H1 (cell line): ENCODE results near the gene OR51B4. TPM values are rescaled to one million over a fixed set of nuclear protein-coding genes. Genes with fewer than 3 reads are reported as not detected.

Source experiments
- CTCF ChIA-PET: fragments of 300-600 bp; sonication (Branson Sonifier 250); formaldehyde crosslinking; loops from one replicate; lab custom pipeline; 2021; ENCODE audit not compliant: partially characterized antibody; lab: Charles Lee
- POLR2A ChIA-PET: fragments of 300-600 bp; sonication (Branson Sonifier 250); formaldehyde crosslinking; loops from one replicate; lab custom pipeline; 2021; ENCODE audit warnings: inconsistent platforms; ENCODE audit not compliant: partially characterized antibody; lab: Charles Lee
- DNase-seq, 2 experiments: peaks; one replicate each; pipeline versions ENCODE4 v3.0.0 to v3.0.0-alpha.2; 2010 to 2022; ENCODE audit warnings: low spot score in 2 of 2, low read depth in 1 of 2, mixed read lengths in 1 of 2
- FAIRE-seq: peaks from 2 replicates; lab custom pipeline; 2011; peaks lifted over from hg19 to GRCh38; lab: Jason Lieb, UNC
- H2AFZ ChIP-seq: 2 replicates; pipeline ENCODE4 v1.8.1; 2012; ENCODE audit warnings: low read length, inconsistent platforms
- H2AK5ac ChIP-seq: 2 replicates; pipeline ENCODE4 v1.6.1; 2013; ENCODE audit warnings: low read depth, low read length
- H2BK120ac ChIP-seq: replicated peaks from 2 replicates; pipeline ENCODE3; 2013; ENCODE audit warnings: low read depth, low read length, inconsistent platforms
- H2BK12ac ChIP-seq: 2 replicates; pipeline ENCODE4 v1.6.1; 2013; ENCODE audit warnings: low read depth, low read length
- H2BK15ac ChIP-seq: 2 replicates; pipeline ENCODE4 v1.6.1; 2013; ENCODE audit warnings: low read length
- H2BK20ac ChIP-seq: 2 replicates; pipeline ENCODE4 v1.6.1; 2013; ENCODE audit warnings: low read length
- H2BK5ac ChIP-seq: 2 replicates; pipeline ENCODE4 v1.6.1; 2013; ENCODE audit warnings: low read depth, low read length
- H3K14ac ChIP-seq: 2 replicates; pipeline ENCODE4 v1.6.1; 2013; ENCODE audit warnings: inconsistent platforms; ENCODE audit not compliant: insufficient read length
- H3K18ac ChIP-seq: 2 replicates; pipeline ENCODE4 v1.6.1; 2013; ENCODE audit warnings: low read length; ENCODE audit errors: extremely low read depth
- H3K23ac ChIP-seq: 2 replicates; pipeline ENCODE4 v1.6.1; 2013; ENCODE audit warnings: inconsistent platforms; ENCODE audit not compliant: insufficient read length
- H3K23me2 ChIP-seq: 2 replicates; pipeline ENCODE4 v1.6.1; 2013; ENCODE audit warnings: low read depth, low read length
- H3K27ac ChIP-seq: 2 replicates; pipeline ENCODE4 v1.6.1; 2011; ENCODE audit warnings: low read depth, low read length, inconsistent platforms
- H3K27me3 ChIP-seq, 4 experiments: replicated peaks in 1 of 4; 1 replicate in 1 of 4; 2 replicates in 3 of 4; pipeline versions ENCODE4 v1.6.1 to v1.8.1; 2011 to 2013; ENCODE audit warnings: low read length in 3 of 4, mild to moderate bottlenecking in 3 of 4, inconsistent platforms in 2 of 4, mixed read lengths in 2 of 4, moderate library complexity in 1 of 4; ENCODE audit not compliant: control insufficient read depth in 3 of 4, insufficient read depth in 3 of 4; ENCODE audit errors: extremely low read depth in 1 of 4
- H3K36me3 ChIP-seq, 4 experiments: 2 replicates each; pipeline versions ENCODE4 v1.6.1 to v1.8.1; 2011 to 2013; ENCODE audit warnings: mild to moderate bottlenecking in 4 of 4, low read length in 3 of 4, moderate library complexity in 2 of 4, control low read depth in 1 of 4, inconsistent platforms in 1 of 4; ENCODE audit not compliant: insufficient read depth in 4 of 4, control insufficient read depth in 2 of 4
- H3K4ac ChIP-seq: replicated peaks from 2 replicates; pipeline ENCODE3; 2013; ENCODE audit warnings: low read length, low read depth, mixed read lengths, inconsistent platforms; ENCODE audit not compliant: insufficient read length
- H3K4me1 ChIP-seq, 4 experiments: replicated peaks in 1 of 4; 1 replicate in 1 of 4; 2 replicates in 3 of 4; pipeline versions ENCODE4 v1.6.1 to v1.8.1; 2011 to 2013; ENCODE audit warnings: low read length in 3 of 4, inconsistent platforms in 2 of 4, mixed read lengths in 1 of 4; ENCODE audit not compliant: insufficient read depth in 4 of 4, control insufficient read depth in 3 of 4
- H3K4me2 ChIP-seq, 2 experiments: 2 replicates each; pipeline versions ENCODE4 v1.6.1 to v1.8.1; 2011 to 2013; ENCODE audit warnings: low read depth in 2 of 2, low read length in 2 of 2, control low read depth in 1 of 2, inconsistent platforms in 1 of 2, mild to moderate bottlenecking in 1 of 2; ENCODE audit not compliant: insufficient read depth in 1 of 2
- H3K4me3 ChIP-seq, 4 experiments: fragments of 200-600, 300-600 bp in 1 of 4; sonication (generic), shearing (Covaris generic), sonication (Bioruptor Twin) in 1 of 4; 2 replicates each; pipeline versions ENCODE4 v1.5.1 to v1.8.1; 2011 to 2016; ENCODE audit warnings: low read length in 4 of 4, low read depth in 3 of 4, control low read depth in 2 of 4, inconsistent platforms in 2 of 4, mild to moderate bottlenecking in 2 of 4, mixed read lengths in 1 of 4, moderate library complexity in 1 of 4; ENCODE audit not compliant: insufficient read depth in 2 of 4; ENCODE audit errors: extremely low read depth in 1 of 4
- H3K56ac ChIP-seq: replicated peaks from 2 replicates; pipeline ENCODE3; 2013; ENCODE audit warnings: low read depth, mild to moderate bottlenecking, mixed read lengths, low read length, inconsistent platforms; ENCODE audit not compliant: insufficient read length
- H3K79me1 ChIP-seq: 2 replicates; pipeline ENCODE4 v1.6.1; 2013; ENCODE audit warnings: low read depth, low read length, control low read depth
- H3K79me2 ChIP-seq, 2 experiments: 2 replicates each; pipeline versions ENCODE4 v1.6.1 to v1.8.1; 2012 to 2013; ENCODE audit warnings: low read length in 2 of 2, mild to moderate bottlenecking in 2 of 2, inconsistent platforms in 1 of 2; ENCODE audit not compliant: insufficient read depth in 2 of 2, control insufficient read depth in 1 of 2
- H3K9ac ChIP-seq, 4 experiments: replicated peaks in 1 of 4; 1 replicate in 1 of 4; 2 replicates in 3 of 4; pipeline versions ENCODE4 v1.6.1 to v1.8.1; 2011 to 2013; ENCODE audit warnings: low read depth in 3 of 4, low read length in 3 of 4, control low read depth in 2 of 4, mild to moderate bottlenecking in 2 of 4, moderate library complexity in 2 of 4, inconsistent platforms in 1 of 4; ENCODE audit errors: extremely low read depth in 1 of 4
- H3K9me3 ChIP-seq, 2 experiments: 2 replicates each; pipeline versions ENCODE4 v1.6.1 to v1.8.1; 2012 to 2013; ENCODE audit warnings: mild to moderate bottlenecking in 2 of 2, moderate library complexity in 2 of 2, control low read depth in 1 of 2, inconsistent platforms in 1 of 2, low read depth in 1 of 2, low read length in 1 of 2, mixed read lengths in 1 of 2; ENCODE audit not compliant: insufficient read depth in 2 of 2
- H4K20me1 ChIP-seq, 2 experiments: replicated peaks in 1 of 2; 2 replicates each; pipeline versions ENCODE3 to v1.8.1; 2011 to 2013; ENCODE audit warnings: inconsistent platforms in 2 of 2, low read length in 2 of 2, mild to moderate bottlenecking in 1 of 2; ENCODE audit not compliant: insufficient read depth in 2 of 2, control insufficient read depth in 1 of 2
- H4K5ac ChIP-seq: 2 replicates; pipeline ENCODE4 v1.6.1; 2013; ENCODE audit warnings: low read length, low read depth, mixed read lengths, inconsistent platforms; ENCODE audit not compliant: insufficient read length
- H4K8ac ChIP-seq: 2 replicates; pipeline ENCODE4 v1.8.0; 2013; ENCODE audit warnings: mild to moderate bottlenecking, moderate library complexity, low read length, inconsistent platforms; ENCODE audit not compliant: insufficient read depth; ENCODE audit errors: extremely low read depth
- H4K91ac ChIP-seq: replicated peaks from 2 replicates; pipeline ENCODE3; 2013; ENCODE audit warnings: low read length, mixed read lengths, inconsistent platforms; ENCODE audit not compliant: insufficient read length
- BRCA1 ChIP-seq: IDR thresholded peaks from 2 replicates; pipeline ENCODE4 v1.6.1; 2012; ENCODE audit warnings: low read depth, low read length, improper control_type of control experiment
- CBX8 ChIP-seq: fragments of 300-800, 300-1000 bp; sonication (generic); IDR thresholded peaks from 2 replicates; pipeline ENCODE4 v1.7.1; 2016; ENCODE audit warnings: low read depth, low read length, borderline replicate concordance
- CEBPB ChIP-seq: IDR thresholded peaks from 2 replicates; pipeline ENCODE4 v1.6.1; 2012; ENCODE audit warnings: low read depth, low read length
- CHD1 ChIP-seq: IDR thresholded peaks from 2 replicates; pipeline ENCODE4 v1.6.1; 2012; ENCODE audit warnings: low read depth, low read length, improper control_type of control experiment
- CREB1 ChIP-seq: IDR thresholded peaks from 2 replicates; pipeline ENCODE4 v1.6.1; 2012; ENCODE audit warnings: inconsistent platforms
- MAFK ChIP-seq: IDR thresholded peaks from 2 replicates; pipeline ENCODE4 v1.6.1; 2012; ENCODE audit warnings: low read depth, mild to moderate bottlenecking, improper control_type of control experiment, low read length
- MAX ChIP-seq: IDR thresholded peaks from 2 replicates; pipeline ENCODE4 v1.6.1; 2012; ENCODE audit warnings: inconsistent platforms
- SIN3A ChIP-seq, 2 experiments: IDR thresholded peaks in 1 of 2; conservative IDR thresholded peaks in 1 of 2; 2 replicates each; pipeline ENCODE4 v1.6.1; 2011 to 2012; ENCODE audit warnings: low read length in 2 of 2, improper control_type of control experiment in 1 of 2, low read depth in 1 of 2, mild to moderate bottlenecking in 1 of 2
- TAF1 ChIP-seq: IDR thresholded peaks from 2 replicates; pipeline ENCODE4 v1.6.1; 2011; ENCODE audit warnings: mild to moderate bottlenecking, low read depth, low read length
- whole genome bisulfite sequencing, 2 experiments: shearing (Covaris generic) in 1 of 2; methylation state at CpG; one replicate each; pipeline versions ENCODE4 v1.1.6 to v1.1.7; 2013 to 2015; ENCODE audit warnings: low lambda C conversion rate in 2 of 2, mixed read lengths in 2 of 2, inconsistent platforms in 1 of 2, low coverage in 1 of 2, missing lambda C conversion rate in 1 of 2; ENCODE audit not compliant: insufficient replicate concordance in 2 of 2, insufficient coverage in 1 of 2, insufficient read length in 1 of 2; ENCODE audit errors: extremely low coverage in 1 of 2, missing lambda C conversion rate in 1 of 2; 5-methylcytosine and 5-hydroxymethylcytosine counted together
- polyA plus RNA-seq, 7 experiments: library from polyadenylated mRNA; depleted of rRNA in 3 of 7; stranded (reverse) in 5 of 7; unstranded in 2 of 7; fragments of >200 nt in 5 of 7; fragments of 200-250 nt in 2 of 7; gene quantifications; 1 replicate in 5 of 7; 2 replicates in 1 of 7; 4 replicates in 1 of 7; pipeline versions ENCODE4 v1.2.1 to v1.2.3, GENCODE V29; 2011 to 2013; ENCODE audit warnings: missing spikeins in 2 of 7, mixed read lengths in 2 of 7
- total RNA-seq: library from RNA; stranded (reverse); fragmentation: NEBNext Ultra II Directional; extraction: Animal tissue kit (Norgen Biotek cat#: 25700); gene quantifications from 2 replicates; pipeline ENCODE4 v1.2.1, GENCODE V29; 2021

Gene OR51B4
- total and polyA plus RNA-seq, 2 of the 8 experiments (the other 6 are each of a cell fraction or from before 2014, with no cell fraction given) = not detected

- Histone ChIP-seq H2BK5ac (no peak overlapping the region), H2AK5ac (no peak overlapping the region), H3K23me2 (no peaks in the 10 kb centered on the region), H3K18ac (no peak overlapping the region), H4K5ac (no peak overlapping the region), H2BK20ac (no peak overlapping the region), H3K9me3 (no peaks in the 10 kb centered on the region), H2BK120ac (no peak overlapping the region), H4K91ac (no peak overlapping the region), H2BK15ac (no peak overlapping the region), H3K27ac (no peak overlapping the region), H4K8ac (no peak overlapping the region), H3K4me2 (no peak overlapping the region), H3K36me3 (no peaks in the 10 kb centered on the region), H3K9ac (no peak overlapping the region), H3K56ac (no peak overlapping the region), H3K4me3 (no peak overlapping the region), H3K23ac (no peak overlapping the region), H2AFZ (no peak overlapping the region), H3K14ac (no peak overlapping the region), H3K4me1 (no peaks in the 10 kb centered on the region), H4K20me1 (no peaks in the 10 kb centered on the region), H3K79me2 (no peaks in the 10 kb centered on the region), H2BK12ac (no peak overlapping the region), H3K27me3 (no peaks in the 10 kb centered on the region), H3K4ac (no peak overlapping the region), H3K79me1 (no peaks in the 10 kb centered on the region)
- TF ChIP-seq CBX8 = no peak
- no peak for TF ChIP-seq BRCA1
- TF ChIP-seq CREB1 = no peak
- no peak for TF ChIP-seq MAX
- no peak for TF ChIP-seq TAF1
- no peak for TF ChIP-seq CEBPB
- no peak for TF ChIP-seq CHD1
- TF ChIP-seq MAFK = no peak
- TF ChIP-seq SIN3A (conservative IDR thresholded peaks at IDR 0.05 in 1 of 2, IDR thresholded peaks at IDR 0.05 in 1 of 2; ENCODE audit: low read depth in 1 of 2, low read length in 2 of 2) = no peak
- POLR2A ChIA-PET = no interaction called here
- CTCF ChIA-PET = interaction anchor here (0.8 kb wide), 1 partner anchor 10 kb away, joined by 3 read pairs; no protein-coding TSS in a partner anchor
- WGBS, 2 experiments = 82% methylated on average over 1 of the region's 1 CpG; no CpG with 5 or more reads in 1 of the 2 experiments
- FAIRE-seq = no peak
- no peak for DNase-seq
These were observed 15.4 kb downstream of the OR51B4 start for GRCh38 chr11:5286351-5286750.
